Hematopoietic multipotent progenitor cell treated with erythropoietin and hydrocortisone succinate and interleukin-3 and kit ligand, for 17 days (in vitro differentiated cells): ENCODE measurements around the gene CAMK1.

ENCODE experiments used
- DNase-seq: peaks from one replicate; pipeline ENCODE4 v3.0.0-alpha.2; 2015; ENCODE audit warnings: low spot score

Gene CAMK1

GRCh38 chr3:9736831-9737230, 32.9 kb downstream of the CAMK1 start:
- DNase-seq: peak; percentile 74

DNA sequence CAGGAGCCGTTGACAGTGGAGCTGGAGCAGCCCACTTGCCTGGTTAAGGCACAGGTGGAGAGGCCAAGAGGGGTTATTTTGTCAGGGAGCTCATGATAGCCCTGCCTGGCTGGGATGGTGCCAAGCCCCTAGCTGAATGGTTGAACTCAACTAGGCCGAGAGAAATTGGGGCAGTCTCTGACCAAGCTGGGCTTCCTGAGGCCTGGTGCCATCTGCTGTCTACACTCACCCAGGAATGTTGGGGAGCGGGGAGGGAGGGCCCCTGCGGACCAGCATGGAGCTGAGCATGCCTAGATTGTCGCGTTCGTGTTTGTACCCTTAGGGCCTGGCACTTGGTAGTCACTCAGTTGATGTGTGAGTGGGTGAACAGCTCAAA, 37.0 kb downstream of the CAMK1 start:
- DNase-seq: no peak

- DNase-seq: peak; percentile 41
Measured at GRCh38 chr3:9732080-9732739, 37.5 kb downstream of the CAMK1 start.

- DNase-seq: peak; percentile 97
Measured at GRCh38 chr3:9731206-9732079, 38.3 kb downstream of the CAMK1 start, which contains the start of gene BRPF1. TSS of gene BRPF1 (plus strand) at chr3:9731735. CDS start at chr3:9734141, 2,406 bp downstream.

GRCh38 chr3:9730657-9731205, 39.0 kb downstream of the CAMK1 start:
- no peak for DNase-seq

DNA sequence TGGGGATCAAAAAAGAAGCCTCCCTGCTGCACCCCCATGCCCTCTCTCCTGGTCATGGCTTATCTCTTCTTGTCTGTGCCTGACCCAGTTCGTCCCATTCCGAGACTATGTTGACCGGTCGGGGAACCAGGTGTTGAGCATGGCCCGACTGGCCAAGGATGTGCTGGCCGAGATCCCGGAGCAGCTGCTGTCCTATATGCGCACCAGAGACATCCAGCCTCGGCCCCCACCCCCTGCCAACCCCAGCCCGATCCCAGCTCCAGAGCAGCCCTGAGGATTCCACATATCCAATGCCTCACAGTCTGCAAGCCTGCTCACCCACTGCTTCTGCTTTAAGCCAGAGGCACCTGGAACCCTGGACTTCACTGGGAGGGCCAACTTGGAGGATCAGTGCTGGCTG, 40.3 kb downstream of the CAMK1 start:
- no peak for DNase-seq

GRCh38 chr3:9727743-9728142, 42.0 kb downstream of the CAMK1 start:
- DNase-seq: no peak

GRCh38 chr3:9727041-9727595, 42.6 kb downstream of the CAMK1 start:
- DNase-seq: no peak

- DNase-seq: no peak
Measured at GRCh38 chr3:9725775-9726515, 43.8 kb downstream of the CAMK1 start.

GRCh38 chr3:9721700-9722060, 48.1 kb downstream of the CAMK1 start:
- no peak for DNase-seq

- no peak for DNase-seq
Measured at GRCh38 chr3:9721015-9721699, 48.6 kb downstream of the CAMK1 start.

DNA sequence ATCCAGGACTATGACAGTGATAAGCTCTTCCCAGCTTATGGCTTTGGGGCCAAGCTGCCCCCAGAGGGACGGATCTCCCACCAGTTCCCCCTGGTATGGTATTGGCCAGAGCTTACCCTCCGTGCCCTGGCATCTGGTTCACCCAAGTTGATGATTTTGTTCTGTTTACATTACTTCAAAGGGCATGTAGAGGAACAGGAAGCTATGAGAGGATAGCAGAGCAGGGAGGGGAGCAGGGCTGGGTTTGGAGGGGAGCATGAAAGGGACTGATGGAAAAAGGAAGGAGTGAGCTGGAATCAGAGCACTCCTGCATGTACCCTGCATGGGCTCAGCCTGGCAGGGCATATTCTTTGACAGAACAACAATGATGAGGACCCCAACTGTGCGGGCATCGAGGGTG, 51.6 kb downstream of the CAMK1 start:
- DNase-seq: no peak

DNA sequence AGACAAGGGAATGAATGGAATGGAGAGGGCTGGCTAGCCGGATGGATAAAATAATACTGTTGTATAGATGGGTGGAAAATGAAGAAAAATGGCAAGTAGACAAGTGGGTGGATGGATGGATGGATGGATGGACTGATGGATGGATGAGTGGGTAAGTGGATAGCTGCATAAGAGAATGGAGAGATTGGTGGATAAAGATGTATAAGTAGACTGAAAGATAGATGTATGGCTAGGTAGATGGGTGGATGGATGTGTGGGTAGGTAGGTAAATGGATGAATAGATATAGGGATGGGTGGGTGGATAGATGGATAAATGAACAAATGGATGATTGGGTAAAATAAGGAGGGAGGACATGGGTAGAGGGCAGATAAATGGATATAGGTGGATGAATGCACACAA, 52.2 kb downstream of the CAMK1 start:
- DNase-seq: no peak

DNA sequence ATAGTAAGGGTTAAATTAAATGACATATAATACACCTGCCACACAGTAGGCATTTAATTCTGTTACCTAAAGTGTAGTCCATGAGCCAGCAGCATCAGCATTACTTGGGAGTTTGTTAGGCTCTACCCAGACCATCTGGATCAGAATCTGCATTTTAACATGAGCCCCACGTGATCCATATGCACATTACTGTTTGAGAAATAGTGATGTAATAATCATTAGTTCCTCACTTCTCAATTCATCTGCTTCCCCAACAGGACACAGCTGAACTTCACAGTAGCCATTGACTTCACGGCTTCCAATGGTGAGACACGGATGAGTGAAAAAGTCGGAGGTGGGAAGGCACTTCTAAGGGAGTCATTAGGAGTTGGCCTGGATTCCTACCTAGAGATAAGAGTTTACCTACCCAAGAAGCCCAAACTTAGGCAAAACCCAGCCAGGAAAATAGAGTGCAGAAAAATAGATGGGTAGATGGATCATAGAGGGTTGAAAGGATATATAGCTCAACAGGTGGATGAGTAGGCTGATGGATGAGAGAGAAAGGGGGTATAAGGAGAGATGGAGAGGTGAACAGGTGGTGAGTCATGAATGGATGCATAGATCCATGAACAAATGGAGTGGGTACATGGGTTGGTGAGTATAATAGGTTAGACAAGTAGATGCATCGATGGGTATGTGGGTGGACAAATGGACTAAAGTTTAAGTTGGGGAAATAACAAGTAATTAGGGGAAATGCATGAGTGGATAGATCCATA, 52.8 kb downstream of the CAMK1 start:
- DNase-seq: no peak

DNA sequence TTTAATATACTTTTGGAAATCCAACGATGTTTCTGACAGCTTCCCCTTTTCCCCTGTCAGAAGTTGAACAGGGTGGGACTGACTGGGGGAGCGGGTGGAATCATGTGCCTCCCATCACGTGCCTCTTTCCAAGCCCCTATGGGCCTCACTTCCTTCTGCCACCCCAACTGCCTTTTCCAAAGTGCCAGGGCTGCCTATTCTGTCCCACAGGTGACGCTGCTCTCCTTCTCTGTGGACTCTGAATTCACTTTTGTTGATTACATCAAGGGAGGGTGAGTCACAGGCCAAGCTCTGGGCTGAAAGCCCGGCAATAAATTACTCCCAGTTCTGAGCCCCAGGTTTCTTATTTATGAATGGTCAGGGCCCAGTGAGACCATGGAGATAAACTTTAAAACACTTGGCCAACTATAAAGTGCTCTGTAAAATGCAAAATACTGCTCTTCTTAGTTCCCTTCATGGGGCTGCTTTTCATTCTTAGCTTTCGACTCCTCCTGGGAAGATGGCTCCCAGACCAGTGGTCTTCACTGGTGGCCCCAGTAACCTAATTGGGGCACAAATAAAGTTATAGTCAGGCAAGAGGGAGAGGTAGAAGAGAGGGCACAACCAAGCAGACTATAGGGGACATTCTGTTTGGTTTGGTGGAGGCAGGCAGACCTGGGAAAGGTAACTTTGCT, 53.8 kb downstream of the CAMK1 start:
- peak; percentile 86 for DNase-seq

DNA sequence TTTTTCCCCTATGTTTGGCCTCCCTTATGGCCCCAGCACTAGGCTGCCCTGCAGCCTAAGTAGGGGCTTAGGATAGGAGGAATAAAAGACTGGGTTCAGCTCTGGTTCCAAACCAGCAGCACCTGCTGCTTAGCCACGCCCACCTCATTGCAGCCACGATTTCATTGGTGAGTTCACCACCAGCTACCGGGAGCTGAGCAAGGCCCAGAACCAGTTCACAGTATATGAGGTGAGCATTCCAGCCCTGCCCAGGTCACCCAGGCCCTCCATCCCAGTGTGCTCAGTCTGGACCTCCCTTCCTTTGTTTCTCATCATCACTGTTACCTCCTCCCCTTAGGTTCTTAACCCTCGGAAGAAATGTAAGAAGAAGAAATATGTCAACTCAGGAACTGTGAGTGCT, 54.6 kb downstream of the CAMK1 start:
- DNase-seq: no peak

DNA sequence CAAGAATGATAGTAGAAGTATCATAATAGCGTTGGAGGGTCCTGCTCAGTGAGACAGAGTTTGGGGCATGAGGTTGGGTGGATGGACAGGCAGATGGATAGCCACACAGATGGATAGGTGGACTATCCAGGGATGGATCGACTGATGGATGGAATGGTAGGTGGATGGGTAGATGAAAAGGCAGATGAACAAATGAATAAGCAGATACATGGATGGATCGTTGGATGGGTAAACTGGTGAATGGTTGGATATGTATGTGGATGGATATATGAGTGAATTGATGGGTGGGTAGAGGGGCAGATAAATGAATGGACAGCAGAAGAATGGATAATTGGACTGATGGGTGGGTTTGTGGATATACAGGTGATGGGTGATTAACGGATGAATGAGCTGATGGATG, 56.6 kb downstream of the CAMK1 start:
- no peak for DNase-seq

GRCh38 chr3:9712415-9712814, 57.3 kb downstream of the CAMK1 start:
- DNase-seq: no peak

DNA sequence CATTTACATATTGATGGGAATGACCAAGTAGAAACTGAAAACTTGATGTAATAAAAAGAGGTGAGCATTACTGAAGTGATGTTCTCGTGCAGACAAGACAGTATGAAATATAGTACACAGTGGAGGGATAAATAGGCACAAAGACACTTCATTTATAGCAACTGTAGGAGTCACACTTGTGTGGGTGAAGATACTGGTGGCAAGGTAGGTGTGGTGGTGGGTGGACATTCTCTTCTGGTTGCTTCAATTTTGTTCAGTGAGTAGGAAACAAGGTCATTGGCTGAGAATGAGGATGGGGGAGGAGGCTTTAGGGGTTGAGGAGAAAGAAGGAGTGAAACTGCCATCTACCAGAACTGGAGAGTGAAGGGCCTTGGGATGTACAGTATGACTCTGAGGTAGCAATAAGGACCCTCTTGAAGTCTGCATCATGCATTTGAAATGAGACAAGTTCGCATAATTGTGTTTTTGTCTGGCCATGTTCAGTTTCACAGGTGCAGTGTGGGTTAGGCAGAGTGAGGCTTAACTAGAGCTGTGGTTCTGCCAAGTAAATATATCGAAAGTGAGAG, 59.5 kb downstream of the CAMK1 start:
- DNase-seq: no peak
